ENCODE results near the gene PAFAH1B2. TPM values are rescaled to one million over a fixed set of nuclear protein-coding genes. Genes with fewer than 3 reads are reported as not detected.
"Not testable (repeated sequence)": the region's sequence is repeated elsewhere in the genome, so short reads cannot be mapped to it uniquely, and the experiment has no call there.

PAFAH1B2 gene
- total and polyA plus RNA-seq, 2 donors (not counting 3 experiments of a cell fraction or from before 2014, with no cell fraction given) = 34.2 to 128 TPM

DNA sequence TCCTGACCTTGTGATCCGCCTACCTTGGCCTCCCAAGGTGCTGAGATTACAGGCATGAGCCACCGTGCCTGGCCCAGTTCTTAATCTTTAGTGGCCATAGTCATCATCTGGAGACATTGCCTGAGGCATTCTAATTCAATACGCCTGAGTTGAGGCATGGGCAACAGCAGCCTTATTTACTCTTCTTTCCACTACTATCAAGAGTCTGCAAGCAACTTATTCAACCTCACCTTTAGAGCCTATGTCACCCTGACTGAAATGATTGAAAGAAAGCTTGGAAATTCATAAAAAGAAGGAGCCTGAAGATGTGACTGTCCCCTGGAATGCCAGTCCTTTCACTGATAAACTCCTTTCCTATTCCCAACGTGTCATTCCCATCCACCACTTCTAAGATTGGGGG is 15.8 kb upstream of the PAFAH1B2 start:
- Histone ChIP-seq H3K27ac (ENCODE audit: insufficient read depth, low read depth, low read length) (no peak overlapping the region), H3K9me1 (replicated peaks; ENCODE audit: control insufficient read depth, extremely low read depth, insufficient read depth, low read length) (no peaks in the 10 kb centered on the region), H3K4me3 (replicated peaks in 1 of 3; ENCODE audit: insufficient read depth in 1 of 3, low read depth in 1 of 3, low read length in 3 of 3) (no peak overlapping the region), H3K36me3 (ENCODE audit: control insufficient read depth in 2 of 2, extremely low read depth in 1 of 2, insufficient read depth in 2 of 2, low read length in 2 of 2) (no peaks in the 10 kb centered on the region), H2AFZ (ENCODE audit: low read depth, low read length) (no peak overlapping the region), H3K4me2 (ENCODE audit: insufficient read depth, low read length) (no peak overlapping the region), H3K9me3 (replicated peaks; ENCODE audit: control insufficient read depth, insufficient read depth, low read length) (no peaks in the 10 kb centered on the region), H3K4me1 (ENCODE audit: control insufficient read depth, extremely low read depth, insufficient read depth, low read length) (no peaks in the 10 kb centered on the region), H3K79me2 (ENCODE audit: control insufficient read depth, insufficient read depth, low read length) (no peaks in the 10 kb centered on the region), H3K27me3 (ENCODE audit: control insufficient read depth in 2 of 2, insufficient read depth in 2 of 2, low read length in 2 of 2) (peaks cover 8 to 9% of the 10 kb centered on the region in 2 experiments), H4K20me1 (replicated peaks; ENCODE audit: control insufficient read depth, extremely low read depth, insufficient read depth, low read length) (no peaks in the 10 kb centered on the region), H3K9ac (replicated peaks; ENCODE audit: extremely low read depth, insufficient read depth, low read length) (no peak overlapping the region)
- dilution Hi-C loops (cut with MboI; ENCODE audit: extremely low pct_ligation_motif_present, low sequenced_read_pairs) (no loop called here), intact Hi-C loops (cut with micrococcal nuclease) (no loop called here)
- DNase-seq (ENCODE audit: low read depth, low spot score) = no peak
- no peak for FAIRE-seq
- POLR2A ChIA-PET = no interaction called here
- TF ChIP-seq, protein P1, sequence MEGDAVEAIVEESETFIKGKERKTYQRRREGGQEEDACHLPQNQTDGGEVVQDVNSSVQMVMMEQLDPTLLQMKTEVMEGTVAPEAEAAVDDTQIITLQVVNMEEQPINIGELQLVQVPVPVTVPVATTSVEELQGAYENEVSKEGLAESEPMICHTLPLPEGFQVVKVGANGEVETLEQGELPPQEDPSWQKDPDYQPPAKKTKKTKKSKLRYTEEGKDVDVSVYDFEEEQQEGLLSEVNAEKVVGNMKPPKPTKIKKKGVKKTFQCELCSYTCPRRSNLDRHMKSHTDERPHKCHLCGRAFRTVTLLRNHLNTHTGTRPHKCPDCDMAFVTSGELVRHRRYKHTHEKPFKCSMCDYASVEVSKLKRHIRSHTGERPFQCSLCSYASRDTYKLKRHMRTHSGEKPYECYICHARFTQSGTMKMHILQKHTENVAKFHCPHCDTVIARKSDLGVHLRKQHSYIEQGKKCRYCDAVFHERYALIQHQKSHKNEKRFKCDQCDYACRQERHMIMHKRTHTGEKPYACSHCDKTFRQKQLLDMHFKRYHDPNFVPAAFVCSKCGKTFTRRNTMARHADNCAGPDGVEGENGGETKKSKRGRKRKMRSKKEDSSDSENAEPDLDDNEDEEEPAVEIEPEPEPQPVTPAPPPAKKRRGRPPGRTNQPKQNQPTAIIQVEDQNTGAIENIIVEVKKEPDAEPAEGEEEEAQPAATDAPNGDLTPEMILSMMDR (IDR thresholded peaks at IDR 0.05; ENCODE audit: extremely low read depth in 1 of 2, insufficient read depth in 1 of 2, low read depth in 1 of 2, low read length in 2 of 2) = no peak
- no peak for TF ChIP-seq POLR2AphosphoS5 (IDR thresholded peaks at IDR 0.05; ENCODE audit: insufficient read depth, low read depth, low read length)
- no peak for TF ChIP-seq MYC (IDR thresholded peaks at IDR 0.05; ENCODE audit: low read depth, low read length)
- no peak for TF ChIP-seq EZH2 (IDR thresholded peaks at IDR 0.05; ENCODE audit: borderline replicate concordance, low read depth, low read length, severe bottlenecking)
- TF ChIP-seq, protein P2, sequence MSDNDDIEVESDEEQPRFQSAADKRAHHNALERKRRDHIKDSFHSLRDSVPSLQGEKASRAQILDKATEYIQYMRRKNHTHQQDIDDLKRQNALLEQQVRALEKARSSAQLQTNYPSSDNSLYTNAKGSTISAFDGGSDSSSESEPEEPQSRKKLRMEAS (IDR thresholded peaks at IDR 0.05; ENCODE audit: insufficient read depth, insufficient read length) = no peak
- no peak for TF ChIP-seq FOS (IDR thresholded peaks at IDR 0.05; ENCODE audit: borderline replicate concordance, insufficient read depth, low read length)
- TF ChIP-seq POLR2A (IDR thresholded peaks at IDR 0.05; ENCODE audit: low read depth, low read length) = no peak
- no peak for TF ChIP-seq GATA2 (IDR thresholded peaks at IDR 0.05; ENCODE audit: insufficient read depth, insufficient read length, low read depth, low read length)
- TF ChIP-seq JUN (IDR thresholded peaks at IDR 0.05; ENCODE audit: borderline replicate concordance, insufficient read depth, insufficient read length, low read depth) = no peak
- CTCF ChIA-PET = interaction anchor here (1.0 kb wide), 1 partner anchor 10 kb away, joined by 4 read pairs; no protein-coding TSS in a partner anchor
- no TSS peak for BruUV-seq (replicated peaks)

DNA sequence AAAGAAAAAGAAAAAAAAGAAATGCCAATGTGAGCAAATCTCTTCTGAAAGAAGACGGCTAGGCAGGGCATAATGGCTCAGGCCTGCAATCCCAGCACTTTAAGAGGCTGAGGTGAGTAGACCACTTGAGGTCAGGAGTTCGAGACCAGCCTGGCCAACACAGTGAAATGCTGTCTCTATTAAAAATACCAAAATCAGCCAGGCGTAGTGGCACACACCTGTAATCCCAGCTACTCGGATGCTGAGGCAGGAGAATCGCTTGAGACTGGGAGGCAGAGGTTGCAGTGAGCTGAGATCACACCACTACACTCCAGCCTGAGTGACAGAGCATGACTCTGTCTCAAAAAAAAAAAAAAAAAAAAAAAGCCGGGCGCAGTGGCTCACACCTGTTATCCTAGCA is 13.7 kb upstream of the PAFAH1B2 start:
- BruUV-seq (replicated peaks); H3K9ac ChIP-seq (replicated peaks; ENCODE audit: extremely low read depth, insufficient read depth, low read length); dilution Hi-C loops (cut with MboI; ENCODE audit: extremely low pct_ligation_motif_present, low sequenced_read_pairs); H3K9me3 ChIP-seq (replicated peaks; ENCODE audit: control insufficient read depth, insufficient read depth, low read length); FAIRE-seq; DNase-seq (ENCODE audit: low read depth, low spot score); H4K20me1 ChIP-seq (replicated peaks; ENCODE audit: control insufficient read depth, extremely low read depth, insufficient read depth, low read length); H3K4me1 ChIP-seq (ENCODE audit: control insufficient read depth, extremely low read depth, insufficient read depth, low read length); H3K36me3 ChIP-seq (ENCODE audit: control insufficient read depth in 2 of 2, extremely low read depth in 1 of 2, insufficient read depth in 2 of 2, low read length in 2 of 2); CTCF ChIA-PET; H3K79me2 ChIP-seq (ENCODE audit: control insufficient read depth, insufficient read depth, low read length); H2AFZ ChIP-seq (ENCODE audit: low read depth, low read length); H3K4me2 ChIP-seq (ENCODE audit: insufficient read depth, low read length); H3K27ac ChIP-seq (ENCODE audit: insufficient read depth, low read depth, low read length); H3K4me3 ChIP-seq (replicated peaks in 1 of 3; ENCODE audit: insufficient read depth in 1 of 3, low read depth in 1 of 3, low read length in 3 of 3); H3K9me1 ChIP-seq (replicated peaks; ENCODE audit: control insufficient read depth, extremely low read depth, insufficient read depth, low read length); H3K27me3 ChIP-seq (ENCODE audit: control insufficient read depth in 2 of 2, insufficient read depth in 2 of 2, low read length in 2 of 2): not testable (repeated sequence)
- POLR2A ChIA-PET = interaction anchor here (0.7 kb wide), 1 partner anchor 121 kb away, joined by 9 read pairs; no protein-coding TSS in a partner anchor
- intact Hi-C loops (cut with micrococcal nuclease) = loop anchor here (5.0 kb wide), 1 partner anchor 77 kb away; no protein-coding TSS in a partner anchor

Measured in endothelial cell of umbilical vein (primary cell).